ENCODE results near the gene FBN2.
A peak's percentile ranks its signal among the peaks of the same experiment; 100 is the strongest.

Gene FBN2

DNA sequence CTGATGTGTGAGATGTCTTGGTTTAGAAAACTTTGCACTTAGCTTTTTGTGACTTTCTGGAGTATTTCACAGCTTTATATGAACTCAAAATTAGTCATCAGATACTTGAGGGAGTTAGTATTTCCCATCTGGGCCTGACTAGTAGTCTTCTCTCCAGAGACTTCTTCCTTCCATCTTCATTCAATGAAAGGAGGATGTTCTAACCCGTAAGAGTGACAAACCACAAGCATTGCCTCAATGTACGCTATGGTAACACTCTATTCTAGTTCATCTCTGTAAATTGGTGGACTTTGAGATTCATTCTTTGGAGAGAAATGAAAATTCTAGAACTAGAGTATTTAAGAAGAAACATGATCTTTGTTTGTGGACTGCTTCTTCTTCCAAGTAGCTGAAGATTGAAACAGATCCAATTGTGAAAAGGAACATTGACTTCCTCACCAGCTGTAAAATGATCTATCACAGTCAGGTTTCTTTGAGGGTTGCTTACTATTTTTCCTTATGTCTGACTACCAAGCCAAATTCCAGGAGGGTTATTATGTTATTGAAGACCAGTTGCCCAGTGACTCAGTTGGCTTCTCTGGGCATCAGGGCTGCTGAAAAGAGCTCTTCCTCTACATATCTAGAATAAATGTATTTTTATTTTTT, 296.9 kb downstream of the FBN2 start:
- no peak for DNase-seq

DNA sequence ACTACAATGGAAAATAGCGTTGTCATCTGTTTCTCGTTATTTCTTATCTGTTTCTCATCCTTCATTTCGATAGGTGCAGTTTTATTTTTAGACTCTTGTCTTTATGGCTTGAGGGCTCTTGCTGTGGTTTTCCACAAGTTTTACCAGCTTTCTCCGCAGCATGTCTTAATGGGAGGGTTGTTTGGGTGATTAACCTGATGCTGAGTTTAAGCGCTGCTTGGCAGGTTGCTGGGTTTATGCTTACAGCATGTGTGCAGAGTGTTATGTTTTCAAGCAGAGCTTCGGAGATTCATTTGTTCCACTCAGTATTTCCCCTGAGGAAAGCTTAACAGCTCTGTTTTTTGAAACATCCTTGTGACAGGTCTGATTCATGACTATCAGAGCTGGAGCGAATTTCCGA, 300.5 kb downstream of the FBN2 start:
- no peak for DNase-seq

DNA sequence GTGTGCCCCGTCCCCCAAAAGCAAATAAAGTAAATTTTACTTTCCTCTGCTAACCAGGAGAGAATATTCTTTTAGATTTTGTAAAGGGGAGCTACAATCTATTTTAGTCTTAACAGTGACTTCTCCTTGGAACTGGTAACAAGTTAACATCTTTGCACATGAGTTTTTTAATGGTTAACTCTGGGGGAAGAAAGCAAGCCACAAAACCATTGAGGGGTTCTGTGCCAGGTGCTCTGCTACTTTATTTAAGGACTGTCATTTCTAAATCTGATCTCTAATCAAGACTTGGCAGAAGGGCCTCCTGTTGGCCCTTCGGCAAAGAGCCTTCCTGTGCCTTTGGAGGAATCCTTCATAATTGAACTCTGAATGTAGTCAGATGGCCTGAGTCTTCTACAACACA, 301.0 kb downstream of the FBN2 start:
- DNase-seq, result no peak

DNA sequence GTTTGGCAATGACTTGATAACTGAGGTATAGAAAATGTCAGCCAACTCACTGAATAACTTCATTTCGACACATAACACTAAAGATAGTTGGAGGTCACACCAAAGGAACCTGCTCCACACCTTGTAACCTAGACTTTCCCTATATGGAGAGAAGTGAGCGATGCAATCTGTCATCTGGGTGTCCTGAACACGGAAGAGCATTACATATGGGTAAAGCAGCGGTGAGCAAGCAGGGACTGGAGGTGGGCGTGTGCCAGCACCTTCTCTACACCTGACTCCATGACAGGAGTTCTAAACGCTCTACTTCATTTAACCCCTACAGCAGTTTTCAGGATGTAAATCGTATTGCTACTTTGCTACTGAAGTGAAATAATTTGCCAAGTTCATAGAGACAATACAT, 301.7 kb downstream of the FBN2 start:
- no peak for DNase-seq

DNA sequence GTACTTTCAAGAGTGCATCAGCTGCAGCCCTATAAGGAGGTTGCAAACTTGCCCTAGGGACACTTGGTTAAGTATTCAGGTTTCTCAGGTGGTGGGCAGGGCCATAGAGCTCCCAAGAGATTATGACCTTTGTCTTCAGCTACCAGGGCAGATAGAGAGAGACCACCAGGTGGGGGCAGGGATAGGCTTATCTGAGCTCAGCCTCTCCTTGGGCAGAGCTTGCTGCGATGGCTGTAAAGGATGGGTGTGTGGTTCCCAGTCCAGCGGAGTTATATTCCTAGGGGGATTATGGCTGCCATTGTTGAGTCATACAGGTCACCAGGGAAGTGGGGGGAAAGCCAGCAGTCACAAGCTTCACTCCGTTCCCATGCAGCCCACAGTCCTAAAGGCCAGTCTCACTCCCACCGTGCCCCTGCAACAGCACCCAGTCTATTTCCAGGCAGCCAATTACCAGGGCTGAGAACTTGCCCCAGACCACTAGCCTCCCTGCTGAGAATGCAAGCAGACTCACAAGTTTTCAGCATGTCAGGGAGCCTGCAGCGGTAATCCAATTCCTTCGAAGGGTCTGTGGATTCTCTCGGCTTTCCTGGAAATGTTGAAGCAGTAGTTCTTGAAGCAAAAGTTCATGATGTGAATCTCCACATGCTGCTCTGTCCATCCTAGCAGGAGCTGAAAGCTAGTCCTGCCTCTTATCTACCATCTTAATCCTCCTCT, 303.0 kb downstream of the FBN2 start:
- DNase-seq, result no peak

DNA sequence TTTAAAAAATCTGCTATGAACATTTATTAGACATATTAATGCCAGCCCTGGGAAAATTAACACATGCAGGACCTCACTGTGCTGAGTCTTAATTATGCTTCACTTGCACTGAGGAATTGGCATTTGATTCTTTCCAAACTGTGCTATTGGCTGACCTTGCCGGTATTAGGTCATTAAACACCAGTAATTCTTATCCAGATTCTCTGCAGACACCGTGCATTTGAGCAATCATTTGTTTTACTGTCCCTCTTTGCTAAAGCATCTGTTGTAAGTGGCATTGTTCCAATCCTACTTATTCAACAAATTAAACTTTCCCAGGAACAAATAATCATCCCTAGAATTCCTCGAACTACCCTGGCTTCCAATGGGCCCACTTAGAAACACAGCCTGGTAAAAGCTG, 309.5 kb downstream of the FBN2 start:
- DNase-seq, result no peak

DNA sequence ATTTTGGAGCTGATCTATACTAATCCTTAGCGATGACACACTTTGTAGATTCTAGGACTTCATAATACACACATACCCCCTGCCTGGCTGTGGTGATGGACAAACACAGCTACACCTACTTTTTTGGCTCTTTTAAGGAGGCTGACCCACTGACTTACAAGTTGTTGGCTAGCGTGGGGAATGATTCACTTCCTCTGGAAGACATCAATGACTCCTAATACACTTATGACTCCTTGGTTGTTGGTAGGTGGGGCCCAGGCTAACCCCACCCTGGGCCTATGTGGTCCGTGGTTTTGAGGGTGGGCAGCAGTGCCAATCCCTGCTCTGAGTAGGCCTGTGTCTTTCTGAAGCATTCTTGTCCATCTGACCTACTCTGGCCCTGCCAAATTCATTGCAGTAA, 310.0 kb downstream of the FBN2 start:
- DNase-seq, result no peak

DNA sequence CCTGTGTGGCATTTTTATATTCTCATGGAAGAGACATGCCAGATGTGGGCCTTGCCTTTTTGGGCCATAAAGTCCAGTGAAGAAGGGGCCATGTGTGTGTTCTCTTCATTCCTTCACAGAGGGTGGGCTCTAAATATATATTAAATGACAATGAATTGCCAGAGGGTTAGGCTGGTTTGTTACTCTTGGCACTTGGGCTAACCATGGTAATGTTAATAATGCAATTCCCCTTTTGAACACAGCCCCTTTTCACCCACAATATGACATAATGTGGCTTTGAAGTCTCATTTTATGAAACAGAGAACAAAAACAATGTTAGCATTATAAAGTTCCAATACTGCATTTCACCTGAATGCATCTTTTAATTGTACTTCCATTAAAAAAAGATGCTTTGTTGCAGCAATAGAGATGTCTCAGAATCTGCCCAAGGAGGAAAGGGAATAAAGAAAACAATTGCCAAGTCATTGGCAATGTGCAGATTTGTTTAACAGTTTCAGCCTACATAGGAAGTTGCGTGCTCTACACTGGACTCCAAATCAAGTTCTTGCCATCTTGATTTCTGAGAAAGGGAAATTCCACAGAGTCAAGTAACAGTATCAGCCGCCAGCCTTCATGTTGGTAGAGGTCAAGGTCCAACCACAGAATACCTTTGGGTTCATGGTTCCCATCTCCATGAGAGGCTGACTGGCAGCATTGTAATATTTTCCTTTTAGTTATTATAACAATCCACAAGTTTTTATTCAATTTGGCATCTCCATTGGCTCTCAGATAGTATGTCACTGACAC, 312.6 kb downstream of the FBN2 start:
- no peak for DNase-seq

DNA sequence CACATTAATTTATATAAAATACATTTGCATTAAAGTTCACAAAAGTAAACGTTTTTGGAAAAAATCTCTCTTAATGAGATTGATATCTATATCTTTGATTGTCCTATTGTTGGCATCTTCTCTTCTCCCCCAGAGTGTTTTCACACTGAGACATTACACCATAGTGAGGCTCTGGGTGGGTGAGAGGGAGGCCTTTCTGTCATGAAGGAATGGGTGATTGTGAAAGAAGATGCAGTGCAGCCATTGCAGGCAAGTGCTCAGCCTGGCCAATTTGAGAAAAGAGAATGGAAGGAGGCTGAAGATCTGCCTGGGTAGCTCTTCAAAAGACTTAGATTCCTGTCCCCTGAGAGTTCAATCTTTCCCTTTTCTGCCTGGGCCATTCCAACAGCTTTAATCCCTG, 313.7 kb downstream of the FBN2 start:
- no peak for DNase-seq

DNA sequence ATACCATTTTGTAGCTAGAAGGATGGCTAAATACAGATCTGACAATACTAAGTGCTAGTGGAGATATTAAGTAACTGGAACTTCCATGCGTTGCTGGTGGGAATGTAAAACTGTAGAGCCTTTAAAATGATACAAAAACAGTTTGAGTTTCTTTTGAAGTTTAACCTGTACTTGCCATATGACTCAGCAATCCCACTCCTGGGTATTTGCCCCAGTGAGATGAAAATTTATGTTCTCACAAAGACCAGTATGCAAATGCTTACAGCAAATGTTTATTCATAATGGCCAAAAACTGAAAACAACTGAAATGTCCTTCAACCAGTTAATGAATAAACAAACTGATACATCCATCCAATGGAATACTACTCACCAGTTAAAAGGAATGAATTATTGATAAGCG, 317.2 kb downstream of the FBN2 start:
- DNase-seq, result no peak

DNA sequence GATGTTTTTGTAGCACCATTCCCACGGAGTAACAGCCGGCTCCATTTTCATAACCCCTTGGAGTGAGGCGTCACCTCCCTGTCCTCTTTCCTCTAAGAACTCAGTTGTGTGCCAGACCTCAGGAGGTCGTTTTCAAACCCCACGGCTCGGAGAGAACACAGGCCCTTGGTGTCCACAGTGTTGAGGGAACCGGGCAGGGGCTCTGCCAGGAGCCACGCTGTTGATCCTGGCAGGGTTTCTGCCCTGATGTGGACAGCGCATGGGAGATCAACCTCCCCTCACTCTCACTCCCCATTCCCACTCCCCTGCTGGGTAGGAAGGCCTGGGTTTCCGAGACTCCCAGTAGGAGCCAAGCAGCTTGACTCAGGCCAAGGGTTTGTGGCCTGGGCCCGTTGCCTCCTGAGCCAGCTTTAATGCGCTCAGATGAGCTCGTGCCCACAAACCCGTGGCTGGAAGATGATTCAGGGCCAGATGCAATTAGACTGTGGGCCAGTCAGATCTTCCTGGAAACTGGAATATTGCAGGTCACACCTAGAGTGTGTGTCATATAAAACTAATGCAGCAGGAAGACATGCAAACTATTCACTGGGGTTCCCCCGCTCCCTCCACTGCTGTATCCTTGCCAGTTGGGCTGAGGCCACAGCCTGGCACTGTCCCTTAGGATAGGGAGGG, 321.0 kb downstream of the FBN2 start:
- no peak for DNase-seq

DNA sequence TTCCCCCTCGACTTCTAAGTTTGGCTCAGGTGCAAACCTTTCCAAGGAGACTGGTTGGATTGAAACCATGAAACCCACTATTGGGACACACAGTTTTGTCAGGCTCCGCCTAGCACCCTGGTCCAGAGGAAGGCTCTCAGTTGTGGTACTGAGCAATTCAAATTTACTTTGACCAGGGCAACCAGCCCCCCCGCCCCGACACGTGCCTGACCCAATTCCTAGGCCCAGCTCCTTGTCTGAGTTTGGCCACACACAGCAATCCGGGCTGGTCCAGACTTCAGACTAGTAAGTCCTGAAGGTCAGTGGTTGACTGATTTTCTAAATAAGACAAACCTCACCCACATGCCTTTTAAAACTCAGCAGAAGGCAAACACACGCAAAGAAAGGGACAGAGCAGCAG, 321.8 kb downstream of the FBN2 start:
- DNase-seq, result no peak

DNA sequence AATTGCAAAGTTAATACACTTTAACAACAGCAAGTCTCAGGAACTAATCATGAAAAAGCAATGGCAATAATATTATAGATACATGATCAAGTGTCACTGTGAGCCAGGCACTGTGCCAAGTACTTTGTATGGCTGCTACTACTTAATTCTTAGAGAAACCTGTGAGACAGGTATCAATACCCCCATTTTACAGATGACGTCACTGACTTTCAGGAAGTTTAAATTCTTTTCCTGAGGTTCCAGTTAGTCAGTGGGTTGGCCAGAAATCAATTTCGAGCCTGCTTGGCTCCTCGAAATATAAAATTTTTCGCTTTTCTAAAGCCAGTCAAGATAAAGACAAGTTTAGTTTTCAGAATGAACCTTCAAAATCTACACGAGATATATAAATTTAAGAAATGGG, 324.2 kb downstream of the FBN2 start:
- DNase-seq, result no peak

DNA sequence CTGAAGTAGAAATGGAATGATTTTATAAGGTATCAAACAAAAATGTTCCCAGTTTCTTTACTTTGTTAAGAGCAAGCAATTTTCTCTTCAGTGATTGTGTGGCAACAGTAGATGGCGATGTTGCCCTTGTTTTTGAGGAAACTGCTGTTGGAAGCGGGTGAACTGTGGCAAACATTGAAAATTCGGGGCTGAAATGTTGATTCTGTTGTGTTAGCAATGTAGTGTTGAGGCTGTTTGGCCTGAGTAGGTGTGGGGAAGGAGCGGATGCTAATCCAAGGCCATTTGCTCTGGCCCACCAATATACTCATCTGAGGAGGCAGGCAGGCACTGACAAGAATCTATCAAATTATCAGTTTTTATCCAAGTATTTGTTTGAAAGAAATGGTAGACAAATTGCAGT, 324.7 kb downstream of the FBN2 start:
- DNase-seq, result peak; percentile 39

DNA sequence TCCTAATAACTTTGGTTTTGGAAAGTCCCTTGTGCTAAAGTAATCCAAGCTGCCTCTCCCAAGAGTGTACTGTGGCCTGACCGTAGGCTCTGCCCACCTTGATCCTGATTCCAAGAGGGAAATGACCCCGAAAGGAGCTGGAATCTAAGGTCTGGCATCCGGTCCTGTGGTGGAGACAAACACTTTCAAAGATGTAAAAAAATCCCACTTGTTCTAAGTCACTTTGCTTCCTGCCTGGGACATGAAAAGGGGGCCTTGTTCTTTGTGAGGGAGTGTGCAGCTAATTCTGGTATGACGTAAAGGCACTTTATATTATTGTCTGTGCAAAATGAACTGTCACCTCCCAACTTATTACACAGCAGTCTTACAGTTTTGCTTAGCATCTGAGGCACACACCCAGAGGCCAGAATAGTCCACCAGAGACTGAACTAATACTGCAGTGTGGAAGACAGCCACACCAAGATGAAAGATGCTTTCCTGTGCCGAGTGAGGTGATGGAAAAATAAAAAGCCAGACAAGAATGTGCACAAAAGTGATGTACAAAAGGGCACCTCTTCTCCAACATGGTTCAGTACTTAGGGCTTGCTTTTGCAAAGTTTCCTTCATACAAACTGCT, 325.7 kb downstream of the FBN2 start:
- no peak for DNase-seq

DNA sequence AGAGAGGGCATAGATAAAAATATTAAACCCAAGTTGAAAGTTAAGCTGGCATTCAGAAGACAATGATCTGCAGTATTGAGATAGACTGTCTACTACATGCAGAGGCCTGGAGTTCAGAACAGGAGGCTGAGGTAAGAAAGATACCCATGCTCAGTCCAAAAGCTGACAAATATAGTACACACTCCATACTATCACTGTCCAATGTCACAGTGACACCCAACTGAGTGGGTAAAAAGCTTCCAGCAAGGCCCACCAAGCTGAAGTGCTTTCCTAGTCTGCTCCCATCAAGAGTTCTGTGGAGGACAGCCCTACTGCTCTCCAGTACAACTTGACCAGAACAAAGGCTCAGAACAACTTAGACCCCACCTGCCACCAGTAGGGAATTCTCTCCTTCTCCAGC, 329.6 kb downstream of the FBN2 start:
- DNase-seq, result no peak

Data from NCI-H774 (cell line).